H9 (cell line): ENCODE measurements around the gene LRRFIP1. TPM values are rescaled to one million over a fixed set of nuclear protein-coding genes. Genes with fewer than 3 reads are reported as not detected.

Experiments
- DNase-seq: peaks from one replicate; pipeline ENCODE4 v3.0.0-alpha.2; 2017
- H2AFZ ChIP-seq: one replicate; pipeline ENCODE4 v1.6.1; 2013; ENCODE audit warnings: mild to moderate bottlenecking, low read length, control low read depth, moderate library complexity
- H2AK5ac ChIP-seq: 2 replicates; pipeline ENCODE4 v1.6.1; 2013; ENCODE audit warnings: low read length, control low read depth, mixed read lengths; ENCODE audit not compliant: insufficient read length
- H2BK120ac ChIP-seq: one replicate; pipeline ENCODE4 v1.6.1; 2013; ENCODE audit warnings: low read depth, mild to moderate bottlenecking, low read length, control low read depth, inconsistent platforms; ENCODE audit not compliant: poor library complexity, severe bottlenecking
- H2BK12ac ChIP-seq: 2 replicates; pipeline ENCODE4 v1.6.1; 2013; ENCODE audit warnings: low read length, control low read depth, mixed read lengths, low read depth; ENCODE audit not compliant: insufficient read length
- H2BK15ac ChIP-seq: 2 replicates; pipeline ENCODE4 v1.6.1; 2013; ENCODE audit warnings: low read depth, low read length, control low read depth
- H2BK20ac ChIP-seq: one replicate; pipeline ENCODE4 v1.6.1; 2013; ENCODE audit warnings: low read depth, mild to moderate bottlenecking, low read length, control low read depth, inconsistent platforms; ENCODE audit not compliant: poor library complexity, severe bottlenecking
- H2BK5ac ChIP-seq: 2 replicates; pipeline ENCODE4 v1.6.1; 2013; ENCODE audit warnings: low read length, control low read depth, mixed read lengths; ENCODE audit not compliant: insufficient read length
- H3K14ac ChIP-seq: 2 replicates; pipeline ENCODE4 v1.6.1; 2013; ENCODE audit warnings: low read length, control low read depth; ENCODE audit not compliant: insufficient read depth
- H3K18ac ChIP-seq: 2 replicates; pipeline ENCODE4 v1.6.1; 2013; ENCODE audit warnings: low read depth, mild to moderate bottlenecking, mixed read lengths, low read length, control low read depth; ENCODE audit not compliant: insufficient read length
- H3K23ac ChIP-seq: 2 replicates; pipeline ENCODE4 v1.6.1; 2013; ENCODE audit warnings: low read length, control low read depth, mixed read lengths, low read depth; ENCODE audit not compliant: insufficient read length
- H3K23me2 ChIP-seq: 2 replicates; pipeline ENCODE4 v1.6.1; 2013; ENCODE audit warnings: low read depth, mild to moderate bottlenecking, mixed read lengths, low read length, control low read depth; ENCODE audit not compliant: insufficient read length, poor library complexity, severe bottlenecking
- H3K27ac ChIP-seq: 2 replicates; pipeline ENCODE4 v1.5.1; 2013; ENCODE audit warnings: low read length, control low read depth, mixed read lengths, low read depth; ENCODE audit not compliant: insufficient read length
- H3K27me3 ChIP-seq: 2 replicates; pipeline ENCODE4 v1.6.1; 2013; ENCODE audit warnings: low read length, control low read depth, inconsistent platforms; ENCODE audit not compliant: insufficient read depth
- H3K4ac ChIP-seq: 2 replicates; pipeline ENCODE4 v1.6.1; 2013; ENCODE audit warnings: low read depth, mild to moderate bottlenecking, control low read depth, inconsistent platforms, low read length, moderate library complexity
- H3K4me1 ChIP-seq: 2 replicates; pipeline ENCODE4 v1.6.1; 2013; ENCODE audit warnings: low read length, control low read depth, inconsistent platforms; ENCODE audit not compliant: insufficient read depth
- H3K4me2 ChIP-seq: 2 replicates; pipeline ENCODE4 v1.6.1; 2013; ENCODE audit warnings: low read length, control low read depth, mixed read lengths; ENCODE audit not compliant: insufficient read length, insufficient read depth
- H3K56ac ChIP-seq: 2 replicates; pipeline ENCODE4 v1.6.1; 2013; ENCODE audit warnings: low read depth, mild to moderate bottlenecking, mixed read lengths, low read length, control low read depth; ENCODE audit not compliant: insufficient read length
- H3K79me1 ChIP-seq: 2 replicates; pipeline ENCODE4 v1.6.1; 2013; ENCODE audit warnings: low read depth, mild to moderate bottlenecking, moderate library complexity, low read length, control low read depth, inconsistent platforms; ENCODE audit not compliant: insufficient read depth, poor library complexity, severe bottlenecking
- H3K79me2 ChIP-seq: 2 replicates; pipeline ENCODE4 v1.6.1; 2013; ENCODE audit warnings: low read length, control low read depth, inconsistent platforms; ENCODE audit not compliant: insufficient read depth
- H3K9ac ChIP-seq: 2 replicates; pipeline ENCODE4 v1.6.1; 2013; ENCODE audit warnings: low read length, control low read depth, mixed read lengths; ENCODE audit not compliant: insufficient read length; ENCODE audit errors: extremely low read depth
- H3K9me3 ChIP-seq: one replicate; pipeline ENCODE4 v1.6.1; 2013; ENCODE audit warnings: low read depth, low read length, inconsistent platforms; ENCODE audit not compliant: control insufficient read depth
- H3T11ph ChIP-seq: one replicate; pipeline ENCODE4 v1.6.1; 2013; ENCODE audit warnings: mild to moderate bottlenecking, low read length, control low read depth, inconsistent platforms
- H4K20me1 ChIP-seq: one replicate; pipeline ENCODE4 v1.6.1; 2013; ENCODE audit not compliant: control insufficient read depth, insufficient read length, insufficient read depth
- H4K5ac ChIP-seq: 2 replicates; pipeline ENCODE4 v1.6.1; 2013; ENCODE audit warnings: low read depth, mild to moderate bottlenecking, mixed read lengths, low read length, control low read depth; ENCODE audit not compliant: insufficient read length
- H4K8ac ChIP-seq: replicated peaks from 2 replicates; pipeline ENCODE4 v1.6.1; 2013; ENCODE audit warnings: low read length, control low read depth, mixed read lengths, low read depth; ENCODE audit not compliant: insufficient read length
- H4K91ac ChIP-seq: 2 replicates; pipeline ENCODE4 v1.6.1; 2013; ENCODE audit warnings: low read depth, mild to moderate bottlenecking, moderate library complexity, mixed read lengths, low read length, control low read depth; ENCODE audit not compliant: insufficient read length
- H3K27ac Mint-ChIP-seq, 3 experiments: 2 replicates in 2 of 3; 3 replicates in 1 of 3; pipeline ENCODE4 v1.8.0; 2020 to 2021; ENCODE audit warnings: mixed read lengths in 3 of 3, mild to moderate bottlenecking in 1 of 3, moderate library complexity in 1 of 3
- H3K27me3 Mint-ChIP-seq: 2 replicates; pipeline ENCODE4 v1.8.0; 2021; ENCODE audit warnings: low read depth, mild to moderate bottlenecking, moderate library complexity, mixed read lengths
- H3K36me3 Mint-ChIP-seq, 3 experiments: 2 replicates in 2 of 3; 3 replicates in 1 of 3; pipeline ENCODE4 v1.8.0; 2020 to 2021; ENCODE audit warnings: low read depth in 3 of 3, mixed read lengths in 3 of 3; ENCODE audit not compliant: insufficient read depth in 1 of 3
- H3K4me1 Mint-ChIP-seq, 2 experiments: 2 replicates each; pipeline ENCODE4 v1.8.0; 2020; ENCODE audit warnings: mixed read lengths in 2 of 2
- H3K4me3 Mint-ChIP-seq, 2 experiments: 2 replicates in 1 of 2; 3 replicates in 1 of 2; pipeline ENCODE4 v1.8.0; 2020 to 2021; ENCODE audit warnings: mild to moderate bottlenecking in 2 of 2, mixed read lengths in 2 of 2, moderate library complexity in 1 of 2
- H3K9me3 Mint-ChIP-seq, 2 experiments: 2 replicates in 1 of 2; 3 replicates in 1 of 2; pipeline ENCODE4 v1.8.0; 2020; ENCODE audit warnings: mild to moderate bottlenecking in 2 of 2, mixed read lengths in 2 of 2, moderate library complexity in 1 of 2
- WGBS: extraction: QIAGEN DNeasy Blood & Tissue Kit; methylation state at CpG from one replicate; pipeline ENCODE4 v1.1.7; 2013; ENCODE audit warnings: missing lambda C conversion rate, low lambda C conversion rate, mixed read lengths; ENCODE audit not compliant: insufficient read length; ENCODE audit errors: extremely low coverage; 5-methylcytosine and 5-hydroxymethylcytosine counted together
- total RNA-seq: library from RNA; stranded (reverse); gene quantifications from 2 replicates; pipeline ENCODE4 v1.2.1, GENCODE V29; 2021
- TF ChIP-seq, protein P1 (sequence below): fragments of 200-600 bp; sonication (generic); conservative IDR thresholded peaks from 3 replicates; pipeline ENCODE4 v1.8.0; 2021; ENCODE audit warnings: antibody characterized with exemption, mild to moderate bottlenecking

The LRRFIP1 gene
- total RNA-seq, 1 experiment from 2014 or later: 38.5 TPM

- no CpG with 5 or more reads among the region's 12 CpGs for WGBS
- Histone ChIP-seq H3K4me1 (no peaks in the 10 kb centered on the region), H3K18ac (no peak overlapping the region), H3K4ac (no peak overlapping the region), H2BK20ac (no peak overlapping the region), H2AK5ac (no peak overlapping the region), H3K23me2 (no peaks in the 10 kb centered on the region), H4K91ac (no peak overlapping the region), H3K27me3 (no peaks in the 10 kb centered on the region), H3K23ac (no peak overlapping the region), H4K5ac (no peak overlapping the region), H3K9ac (no peak overlapping the region), H3K79me2 (no peaks in the 10 kb centered on the region), H4K20me1 (no peaks in the 10 kb centered on the region), H3K56ac (no peak overlapping the region), H3K27ac (no peak overlapping the region), H2AFZ (no peak overlapping the region), H2BK120ac (no peak overlapping the region), H2BK12ac (no peak overlapping the region), H3K9me3 (no peaks in the 10 kb centered on the region), H3K14ac (no peak overlapping the region), H3K79me1 (no peaks in the 10 kb centered on the region), H3K4me2 (no peak overlapping the region), H4K8ac (no peak overlapping the region), H2BK5ac (no peak overlapping the region), H2BK15ac (no peak overlapping the region), H3T11ph (no peak overlapping the region)
- no peak overlapping the region for H3K4me3 Mint-ChIP-seq
- peak overlapping the region in 1 of 3 experiments; percentile 64; a peak in 2 of 7 replicates for H3K27ac Mint-ChIP-seq
- DNase-seq: no peak
- TF ChIP-seq, protein P1, sequence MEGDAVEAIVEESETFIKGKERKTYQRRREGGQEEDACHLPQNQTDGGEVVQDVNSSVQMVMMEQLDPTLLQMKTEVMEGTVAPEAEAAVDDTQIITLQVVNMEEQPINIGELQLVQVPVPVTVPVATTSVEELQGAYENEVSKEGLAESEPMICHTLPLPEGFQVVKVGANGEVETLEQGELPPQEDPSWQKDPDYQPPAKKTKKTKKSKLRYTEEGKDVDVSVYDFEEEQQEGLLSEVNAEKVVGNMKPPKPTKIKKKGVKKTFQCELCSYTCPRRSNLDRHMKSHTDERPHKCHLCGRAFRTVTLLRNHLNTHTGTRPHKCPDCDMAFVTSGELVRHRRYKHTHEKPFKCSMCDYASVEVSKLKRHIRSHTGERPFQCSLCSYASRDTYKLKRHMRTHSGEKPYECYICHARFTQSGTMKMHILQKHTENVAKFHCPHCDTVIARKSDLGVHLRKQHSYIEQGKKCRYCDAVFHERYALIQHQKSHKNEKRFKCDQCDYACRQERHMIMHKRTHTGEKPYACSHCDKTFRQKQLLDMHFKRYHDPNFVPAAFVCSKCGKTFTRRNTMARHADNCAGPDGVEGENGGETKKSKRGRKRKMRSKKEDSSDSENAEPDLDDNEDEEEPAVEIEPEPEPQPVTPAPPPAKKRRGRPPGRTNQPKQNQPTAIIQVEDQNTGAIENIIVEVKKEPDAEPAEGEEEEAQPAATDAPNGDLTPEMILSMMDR: no peak
- H3K9me3 Mint-ChIP-seq: no peaks in the 10 kb centered on the region
- H3K36me3 Mint-ChIP-seq: peaks cover 24 to 61% (median 50%) of the 10 kb centered on the region in 3 experiments; a peak in 6 of 7 replicates
- no peaks in the 10 kb centered on the region for H3K4me1 Mint-ChIP-seq
- H3K27me3 Mint-ChIP-seq: no peaks in the 10 kb centered on the region
These were observed 127.3 kb downstream of the LRRFIP1 start for GRCh38 chr2:237754626-237755248.
